CD4-positive, alpha-beta memory T cell (primary cell): ENCODE data around the gene UNC50. TPM values are rescaled to one million over a fixed set of nuclear protein-coding genes. Genes with fewer than 3 reads are reported as not detected.

ENCODE experiments used
- CTCF ChIA-PET: fragments of 350-600 bp; sonication (Branson Sonifier 250); formaldehyde crosslinking; loops from one replicate; lab custom pipeline; 2021; ENCODE audit warnings: inconsistent platforms; ENCODE audit not compliant: partially characterized antibody; lab: Charles Lee
- POLR2A ChIA-PET: fragments of 350-600 bp; sonication (Branson Sonifier 250); formaldehyde crosslinking; loops from one replicate; lab custom pipeline; 2021; ENCODE audit not compliant: partially characterized antibody; lab: Charles Lee
- DNase-seq, 5 donors: peaks; one replicate each; pipeline versions ENCODE4 v3.0.0 to v3.0.0-alpha.2; 2020 to 2022; ENCODE audit warnings: mixed read lengths in 1 of 5
- H3K27ac ChIP-seq: one replicate; pipeline ENCODE4 v1.7.0; 2013; ENCODE audit warnings: low read depth, low read length
- H3K27me3 ChIP-seq: 2 replicates; pipeline ENCODE4 v1.7.0; 2013; ENCODE audit warnings: mild to moderate bottlenecking, low read length, moderate library complexity; ENCODE audit not compliant: insufficient read depth
- H3K36me3 ChIP-seq: 2 replicates; pipeline ENCODE4 v1.7.0; 2013; ENCODE audit warnings: mild to moderate bottlenecking, low read length, moderate library complexity; ENCODE audit not compliant: insufficient read depth
- H3K4me1 ChIP-seq: 2 replicates; pipeline ENCODE4 v1.7.0; 2013; ENCODE audit warnings: mild to moderate bottlenecking, low read length, moderate library complexity; ENCODE audit not compliant: insufficient read depth
- H3K4me3 ChIP-seq, 2 donors: one replicate each; pipeline ENCODE4 v1.7.0; 2013; ENCODE audit warnings: low read length in 2 of 2, mild to moderate bottlenecking in 1 of 2
- H3K9me3 ChIP-seq, 2 donors: one replicate each; pipeline ENCODE4 v1.7.0; 2013; ENCODE audit warnings: low read length in 2 of 2, control low read depth in 1 of 2; ENCODE audit not compliant: control insufficient read depth in 1 of 2
- H3K27ac Mint-ChIP-seq, 7 donors: one replicate each; pipeline ENCODE4 v1.8.0; 2020 to 2021; ENCODE audit warnings: mixed read lengths in 7 of 7, mild to moderate bottlenecking in 6 of 7, inconsistent platforms in 3 of 7, moderate library complexity in 3 of 7
- H3K27me3 Mint-ChIP-seq, 2 donors: one replicate each; pipeline ENCODE4 v1.8.0; 2020 to 2021; ENCODE audit warnings: mixed read lengths in 2 of 2
- H3K36me3 Mint-ChIP-seq, 2 donors: one replicate each; pipeline ENCODE4 v1.8.0; 2020 to 2021; ENCODE audit warnings: mixed read lengths in 2 of 2, inconsistent platforms in 1 of 2, mild to moderate bottlenecking in 1 of 2
- H3K4me1 Mint-ChIP-seq, 4 donors: one replicate each; pipeline ENCODE4 v1.8.0; 2020 to 2021; ENCODE audit warnings: mixed read lengths in 4 of 4, mild to moderate bottlenecking in 1 of 4
- H3K4me3 Mint-ChIP-seq, 8 donors: one replicate each; pipeline ENCODE4 v1.8.0; 2020 to 2021; ENCODE audit warnings: mixed read lengths in 8 of 8, mild to moderate bottlenecking in 7 of 8, moderate library complexity in 6 of 8, inconsistent platforms in 3 of 8
- H3K9me3 Mint-ChIP-seq, 8 donors: one replicate each; pipeline ENCODE4 v1.8.0; 2020 to 2021; ENCODE audit warnings: mixed read lengths in 8 of 8, mild to moderate bottlenecking in 5 of 8, inconsistent platforms in 3 of 8, moderate library complexity in 1 of 8
- intact Hi-C: fragments of 100-400 bp; cut with micrococcal nuclease; formaldehyde crosslinking; loops from one replicate; pipeline ENCODE4 v1.15.1; 2023
- polyA plus RNA-seq, 2 donors: library from polyadenylated mRNA; unstranded; fragments of 300-500 nt; fragmentation: Illumina TruSeq; gene quantifications; one replicate each; pipeline ENCODE4 v1.2.3, GENCODE V29; 2021
- total RNA-seq, 2 experiments: library from RNA; stranded (reverse); gene quantifications; one replicate each; pipeline ENCODE4 v1.2.3, GENCODE V29; 2021

The UNC50 gene
- total and polyA plus RNA-seq, 4 experiments from 2014 or later: 41.8 to 48.8 (median 45.4) TPM

DNA sequence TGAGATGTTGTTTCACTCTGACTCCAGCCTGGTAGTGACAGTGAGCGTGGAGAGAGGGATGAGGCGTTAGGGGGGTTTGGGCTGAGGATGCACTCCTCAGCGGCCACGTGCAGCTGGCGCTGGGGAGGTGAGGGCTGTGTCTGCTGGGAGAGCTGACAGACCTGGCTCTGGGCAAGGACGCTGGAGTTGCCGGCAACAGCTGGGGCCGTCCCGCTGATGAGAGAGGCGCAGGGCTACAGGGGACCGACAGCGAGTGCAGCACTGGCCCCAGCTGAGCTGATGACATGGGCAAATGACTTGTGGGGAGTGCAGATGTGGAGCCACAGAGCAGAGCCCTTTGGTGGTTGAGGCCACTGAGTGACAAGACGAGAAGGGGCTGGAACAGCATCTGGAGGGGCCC lies 38.5 kb upstream of the UNC50 start:
- Mint-ChIP-seq H3K9me3 (peaks cover 0 to 2% (median 0%) of the 10 kb centered on the region in 8 donors), H3K27ac (peak overlapping the region in 5 of 7 donors; percentile 13 to 86 (median 52)), H3K4me3 (no peak overlapping the region), H3K4me1 (peaks cover 0 to 9% (median 4%) of the 10 kb centered on the region in 4 donors), H3K36me3 (peaks cover 56 to 86% of the 10 kb centered on the region in 2 donors), H3K27me3 (no peaks in the 10 kb centered on the region)
- DNase-seq: no peak
- H3K4me1 ChIP-seq: no peaks in the 10 kb centered on the region
- H3K4me3 ChIP-seq: no peak overlapping the region
- no peak overlapping the region for H3K27ac ChIP-seq
- H3K27me3 ChIP-seq: no peaks in the 10 kb centered on the region
- no peaks in the 10 kb centered on the region for H3K9me3 ChIP-seq
- H3K36me3 ChIP-seq: peaks cover 94% of the 10 kb centered on the region
- intact Hi-C loops: loop anchor here (1.0 to 10.0 kb wide), 3 partner anchors 75 to 496 kb away; no protein-coding TSS in a partner anchor
- ChIA-PET POLR2A (no interaction called here), CTCF (interaction anchor here (1.2 to 3.5 kb wide), 5 partner anchors 10 to 89 kb away, joined by 3 to 11 read pairs (median 3); no protein-coding TSS in a partner anchor)

DNA sequence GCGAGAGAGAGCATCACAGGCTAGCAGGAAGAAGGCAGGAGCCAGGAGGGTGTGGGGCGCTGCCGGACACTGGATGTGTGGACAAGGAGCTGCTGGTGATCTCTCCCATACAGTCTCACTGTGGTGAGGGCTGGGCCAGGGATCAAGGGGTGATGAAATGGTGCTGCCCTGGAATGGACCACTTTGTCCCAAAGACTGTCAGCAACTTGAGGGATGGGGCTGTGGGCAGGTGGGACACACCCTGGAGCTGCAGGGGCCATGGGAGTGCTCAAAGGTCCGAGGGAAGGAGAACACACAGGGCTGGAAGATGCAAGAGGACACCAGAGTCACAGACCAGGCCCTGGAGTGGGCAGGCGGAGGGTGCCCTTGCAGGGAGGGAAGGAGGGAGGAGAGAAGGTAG lies 38.0 kb upstream of the UNC50 start:
- peaks cover 0 to 2% (median 0%) of the 10 kb centered on the region in 8 donors for H3K9me3 Mint-ChIP-seq
- H3K9me3 ChIP-seq: no peaks in the 10 kb centered on the region
- CTCF ChIA-PET: interaction anchor here (1.2 to 3.5 kb wide), 3 partner anchors 11 to 39 kb away, joined by 3 to 11 read pairs (median 3); no protein-coding TSS in a partner anchor
- peaks cover 54 to 86% of the 10 kb centered on the region in 2 donors for H3K36me3 Mint-ChIP-seq
- H3K27ac ChIP-seq: no peak overlapping the region
- peaks cover 94% of the 10 kb centered on the region for H3K36me3 ChIP-seq
- no peaks in the 10 kb centered on the region for H3K4me1 ChIP-seq
- H3K4me3 ChIP-seq: no peak overlapping the region
- H3K4me1 Mint-ChIP-seq: peaks cover 0 to 9% (median 4%) of the 10 kb centered on the region in 4 donors
- no peaks in the 10 kb centered on the region for H3K27me3 Mint-ChIP-seq
- DNase-seq: no peak
- POLR2A ChIA-PET: no interaction called here
- peak overlapping the region in 5 of 7 donors; percentile 4 to 86 (median 75) for H3K27ac Mint-ChIP-seq
- intact Hi-C loops: no loop called here
- peak overlapping the region in 1 of 8 donors; percentile 41 for H3K4me3 Mint-ChIP-seq
- H3K27me3 ChIP-seq: no peaks in the 10 kb centered on the region

DNA sequence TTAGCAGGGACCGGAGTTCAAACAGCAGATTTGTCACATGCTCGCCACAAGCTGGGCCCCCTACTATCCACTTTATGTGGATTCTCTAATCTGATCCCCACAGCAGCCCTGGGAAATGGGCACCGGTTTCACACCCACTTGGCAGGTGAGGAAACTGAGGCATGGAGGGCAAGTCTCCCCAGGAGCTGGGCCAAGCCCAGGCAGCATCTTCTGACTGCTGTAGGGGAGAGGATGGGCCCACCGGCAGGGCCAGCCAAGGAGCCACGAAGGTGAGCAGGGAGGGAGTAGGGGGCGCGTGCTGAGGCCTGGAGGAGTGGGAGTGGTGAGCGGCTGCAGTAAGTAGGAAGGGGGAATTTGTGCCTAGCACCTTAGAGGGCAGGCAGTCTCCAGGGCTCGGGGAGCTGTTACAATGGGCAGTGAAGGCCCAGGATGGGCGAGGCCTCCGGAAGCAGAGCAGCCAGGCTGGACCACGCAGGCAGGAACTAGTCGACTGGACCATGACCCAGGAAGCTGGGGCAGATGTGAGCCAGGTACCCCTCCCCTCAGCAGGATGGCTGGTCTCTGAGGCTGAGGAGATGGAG lies 37.2 kb upstream of the UNC50 start:
- H3K27ac Mint-ChIP-seq: peak overlapping the region in 1 of 7 donors; percentile 42
- H3K4me3 ChIP-seq: no peak overlapping the region
- H3K9me3 ChIP-seq: no peaks in the 10 kb centered on the region
- intact Hi-C loops: no loop called here
- H3K27ac ChIP-seq: no peak overlapping the region
- H3K4me1 ChIP-seq: no peaks in the 10 kb centered on the region
- H3K27me3 Mint-ChIP-seq: no peaks in the 10 kb centered on the region
- H3K4me1 Mint-ChIP-seq: peaks cover 0 to 8% (median 4%) of the 10 kb centered on the region in 4 donors
- peaks cover 94% of the 10 kb centered on the region for H3K36me3 ChIP-seq
- POLR2A ChIA-PET: no interaction called here
- H3K27me3 ChIP-seq: no peaks in the 10 kb centered on the region
- H3K4me3 Mint-ChIP-seq: no peak overlapping the region
- CTCF ChIA-PET: interaction anchor here (3.5 kb wide), 1 partner anchor 12 kb away, joined by 11 read pairs; no protein-coding TSS in a partner anchor
- H3K9me3 Mint-ChIP-seq: peaks cover 0 to 2% (median 0%) of the 10 kb centered on the region in 8 donors
- no peak for DNase-seq
- peaks cover 57 to 86% of the 10 kb centered on the region in 2 donors for H3K36me3 Mint-ChIP-seq

DNA sequence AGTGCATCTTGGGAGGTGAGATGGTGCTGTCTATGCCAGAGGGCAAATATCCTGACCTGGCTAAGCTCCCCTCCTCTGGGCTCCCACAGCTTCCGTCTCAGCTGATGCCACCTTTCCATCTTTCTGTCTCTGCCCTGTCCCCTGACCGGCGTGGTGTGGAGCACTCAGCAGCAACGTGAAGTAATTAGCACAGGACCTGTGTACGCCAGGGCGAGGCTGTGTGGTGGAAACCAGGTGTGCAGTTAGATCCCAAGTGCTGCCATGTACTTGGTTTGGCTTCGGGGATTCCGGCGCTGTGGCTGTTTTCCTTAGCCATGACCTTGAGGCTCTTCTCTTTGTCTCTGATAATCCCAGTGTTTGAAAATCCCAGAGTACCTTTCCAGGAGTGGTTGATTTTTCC lies 36.6 kb upstream of the UNC50 start:
- ChIA-PET POLR2A (no interaction called here), CTCF (no interaction called here)
- H3K36me3 ChIP-seq: peaks cover 94% of the 10 kb centered on the region
- H3K36me3 Mint-ChIP-seq: peaks cover 57 to 85% of the 10 kb centered on the region in 2 donors
- H3K27me3 ChIP-seq: no peaks in the 10 kb centered on the region
- no peaks in the 10 kb centered on the region for H3K9me3 ChIP-seq
- intact Hi-C loops: no loop called here
- no peak for DNase-seq
- no peak overlapping the region for H3K4me3 ChIP-seq
- H3K4me1 ChIP-seq: no peaks in the 10 kb centered on the region
- H3K4me3 Mint-ChIP-seq: no peak overlapping the region
- H3K27ac ChIP-seq: no peak overlapping the region
- peaks cover 0 to 2% (median 0%) of the 10 kb centered on the region in 8 donors for H3K9me3 Mint-ChIP-seq
- H3K27me3 Mint-ChIP-seq: no peaks in the 10 kb centered on the region
- no peak overlapping the region for H3K27ac Mint-ChIP-seq
- peaks cover 0 to 4% (median 2%) of the 10 kb centered on the region in 4 donors for H3K4me1 Mint-ChIP-seq

DNA sequence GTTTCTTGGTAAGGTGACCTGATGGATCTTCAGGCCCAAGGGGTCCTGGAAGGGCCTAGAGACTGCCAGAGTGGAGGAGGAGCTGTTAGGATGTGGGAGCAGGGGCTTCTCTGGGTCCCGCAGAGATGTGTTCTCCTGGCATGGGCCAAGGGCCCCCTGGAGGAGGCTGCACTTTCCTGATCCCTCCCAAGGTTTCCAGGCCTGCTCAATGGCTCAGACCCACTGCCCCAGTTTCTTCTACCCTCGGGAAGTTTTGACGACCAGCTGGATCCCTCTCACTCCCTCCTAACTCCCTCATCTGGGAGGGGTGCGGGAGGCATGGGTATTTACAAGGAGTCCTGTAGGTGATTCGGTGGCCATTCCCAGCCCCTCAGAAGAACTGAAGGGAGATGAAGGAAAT lies 36.2 kb upstream of the UNC50 start:
- H3K36me3 Mint-ChIP-seq: peaks cover 57 to 83% of the 10 kb centered on the region in 2 donors
- no peak overlapping the region for H3K4me3 ChIP-seq
- H3K27ac ChIP-seq: no peak overlapping the region
- ChIA-PET CTCF (no interaction called here), POLR2A (no interaction called here)
- H3K9me3 Mint-ChIP-seq: no peaks in the 10 kb centered on the region
- H3K27me3 Mint-ChIP-seq: no peaks in the 10 kb centered on the region
- intact Hi-C loops: no loop called here
- peaks cover 95% of the 10 kb centered on the region for H3K36me3 ChIP-seq
- no peak overlapping the region for H3K27ac Mint-ChIP-seq
- no peak overlapping the region for H3K4me3 Mint-ChIP-seq
- H3K27me3 ChIP-seq: no peaks in the 10 kb centered on the region
- DNase-seq: no peak
- no peaks in the 10 kb centered on the region for H3K4me1 ChIP-seq
- no peaks in the 10 kb centered on the region for H3K9me3 ChIP-seq
- no peaks in the 10 kb centered on the region for H3K4me1 Mint-ChIP-seq

DNA sequence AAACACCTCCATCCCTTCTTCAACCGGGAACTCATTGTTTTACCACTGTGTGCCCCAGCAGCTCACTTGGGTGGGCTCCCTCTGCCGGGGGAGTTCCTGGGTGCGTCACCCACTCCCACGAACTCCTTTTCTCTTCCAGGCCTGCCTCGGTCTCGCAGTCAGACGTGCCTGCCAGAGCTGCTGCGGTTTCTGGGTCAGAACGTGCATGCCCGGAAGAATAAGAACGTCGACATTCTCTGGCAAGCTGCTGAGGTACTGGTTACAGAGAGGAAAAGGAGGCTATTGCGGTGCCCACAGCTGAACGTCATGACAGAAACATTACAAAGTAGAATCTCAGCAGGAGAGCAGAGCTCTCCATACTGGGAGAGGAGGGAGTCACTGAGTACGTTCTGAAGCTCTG lies 35.7 kb upstream of the UNC50 start:
- Mint-ChIP-seq H3K36me3 (peaks cover 61 to 84% of the 10 kb centered on the region in 2 donors), H3K9me3 (no peaks in the 10 kb centered on the region), H3K27ac (no peak overlapping the region), H3K4me3 (no peak overlapping the region), H3K27me3 (no peaks in the 10 kb centered on the region), H3K4me1 (no peaks in the 10 kb centered on the region)
- intact Hi-C loops: no loop called here
- no peak for DNase-seq
- H3K27ac ChIP-seq: no peak overlapping the region
- H3K4me3 ChIP-seq: no peak overlapping the region
- peaks cover 95% of the 10 kb centered on the region for H3K36me3 ChIP-seq
- H3K4me1 ChIP-seq: no peaks in the 10 kb centered on the region
- POLR2A ChIA-PET: interaction anchor here (0.9 kb wide), 1 partner anchor 265 kb away, joined by 3 read pairs; no protein-coding TSS in a partner anchor
- CTCF ChIA-PET: interaction anchor here (1.4 kb wide), 1 partner anchor 10 kb away, joined by 3 read pairs; no protein-coding TSS in a partner anchor
- no peaks in the 10 kb centered on the region for H3K9me3 ChIP-seq
- H3K27me3 ChIP-seq: no peaks in the 10 kb centered on the region

DNA sequence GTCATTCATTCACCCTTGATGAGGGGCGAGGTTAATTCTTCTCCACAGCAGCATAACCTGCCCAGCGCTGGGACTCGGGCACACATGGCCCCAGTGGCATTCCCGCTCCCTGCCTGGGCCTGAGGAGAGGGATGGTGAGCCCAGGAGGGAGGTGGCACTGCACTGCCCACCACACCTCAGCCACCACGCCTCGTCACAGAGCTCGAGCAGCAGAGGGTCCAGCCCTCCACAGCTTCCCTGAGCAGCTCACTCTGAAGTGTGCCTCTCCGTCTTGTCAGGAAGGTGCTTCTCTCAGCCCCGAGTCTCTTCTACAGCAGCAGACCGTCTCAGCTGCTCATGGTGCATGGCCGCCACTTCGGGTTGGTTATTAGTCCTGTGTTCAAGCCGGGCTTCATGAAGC lies 35.0 kb upstream of the UNC50 start:
- Histone ChIP-seq H3K4me3 (no peak overlapping the region), H3K4me1 (no peaks in the 10 kb centered on the region), H3K27me3 (no peaks in the 10 kb centered on the region), H3K36me3 (peaks cover 95% of the 10 kb centered on the region), H3K9me3 (no peaks in the 10 kb centered on the region), H3K27ac (no peak overlapping the region)
- H3K9me3 Mint-ChIP-seq: no peaks in the 10 kb centered on the region
- DNase-seq: no peak
- H3K27me3 Mint-ChIP-seq: no peaks in the 10 kb centered on the region
- H3K4me3 Mint-ChIP-seq: no peak overlapping the region
- H3K27ac Mint-ChIP-seq: peak overlapping the region in 2 of 7 donors; percentile 1 to 70
- peaks cover 64 to 84% of the 10 kb centered on the region in 2 donors for H3K36me3 Mint-ChIP-seq
- ChIA-PET CTCF (interaction anchor here (1.4 kb wide), 1 partner anchor 11 kb away, joined by 3 read pairs; no protein-coding TSS in a partner anchor), POLR2A (interaction anchor here (0.9 kb wide), 1 partner anchor 264 kb away, joined by 3 read pairs; no protein-coding TSS in a partner anchor)
- peaks cover 0 to 1% (median 0%) of the 10 kb centered on the region in 4 donors for H3K4me1 Mint-ChIP-seq
- intact Hi-C loops: no loop called here
